Lower leg skin (tissue), 4 donors: ENCODE data around the gene TADA2B. TPM values are rescaled to one million over a fixed set of nuclear protein-coding genes. Genes with fewer than 3 reads are reported as not detected.

Experiments used
- DNase-seq, 2 donors: peaks; one replicate each; pipeline ENCODE4 v3.0.0-alpha.2; 2019; ENCODE audit warnings: low spot score in 2 of 2
- H3K4me3 ChIP-seq: fragments of 200-600 bp; sonication (generic); 2 replicates; pipeline ENCODE4 v1.5.1; 2017; ENCODE audit warnings: mild to moderate bottlenecking, low read depth; ENCODE audit not compliant: poor library complexity, severe bottlenecking
- CTCF ChIP-seq, 3 donors: fragments of 450-650 bp; IDR thresholded peaks; one replicate each; pipeline ENCODE4 v1.5.1; 2016; ENCODE audit warnings: antibody characterized with exemption in 3 of 3, mild to moderate bottlenecking in 3 of 3, moderate library complexity in 2 of 3
- POLR2A ChIP-seq, 2 donors: fragments of 450-650 bp; IDR thresholded peaks; one replicate each; pipeline ENCODE4 v1.6.1; 2016 to 2017; ENCODE audit warnings: antibody characterized with exemption in 2 of 2, mild to moderate bottlenecking in 1 of 2, moderate library complexity in 1 of 2
- WGBS, 2 donors: methylation state at CpG; one replicate each; pipeline ENCODE4 v1.1.5; 2018; 5-methylcytosine and 5-hydroxymethylcytosine counted together
- intact Hi-C: fragments of 100-400 bp; cut with DNase I; formaldehyde crosslinking; loops from one replicate; pipeline ENCODE4 v1.15.0; 2023; ENCODE audit warnings: low total_unique reads
- total RNA-seq, 4 donors: library from RNA; depleted of rRNA; stranded (reverse); fragments of >200 nt; gene quantifications; one replicate each; pipeline ENCODE4 v1.1.0, GENCODE V29; 2016

Gene TADA2B
- total RNA-seq, 4 donors from 2014 or later = 26.2 to 30.0 (median 27.2) TPM

GRCh38 chr4:7068279-7068842 is 25.2 kb downstream of the TADA2B start:
- peak overlapping the region; percentile 44 for H3K4me3 ChIP-seq
- WGBS, 2 donors = 0 to 1% methylated on average over 46 to 49 of the region's 50 CpGs
- DNase-seq = peak in 1 of 2 donors; percentile 100
- TF ChIP-seq CTCF (IDR thresholded peaks at IDR 0.05) = no peak
- no peak for TF ChIP-seq POLR2A (IDR thresholded peaks at IDR 0.05)
- intact Hi-C loops = loop anchor here (5.0 kb wide), 1 partner anchor 91 kb away; no protein-coding TSS in a partner anchor

DNA sequence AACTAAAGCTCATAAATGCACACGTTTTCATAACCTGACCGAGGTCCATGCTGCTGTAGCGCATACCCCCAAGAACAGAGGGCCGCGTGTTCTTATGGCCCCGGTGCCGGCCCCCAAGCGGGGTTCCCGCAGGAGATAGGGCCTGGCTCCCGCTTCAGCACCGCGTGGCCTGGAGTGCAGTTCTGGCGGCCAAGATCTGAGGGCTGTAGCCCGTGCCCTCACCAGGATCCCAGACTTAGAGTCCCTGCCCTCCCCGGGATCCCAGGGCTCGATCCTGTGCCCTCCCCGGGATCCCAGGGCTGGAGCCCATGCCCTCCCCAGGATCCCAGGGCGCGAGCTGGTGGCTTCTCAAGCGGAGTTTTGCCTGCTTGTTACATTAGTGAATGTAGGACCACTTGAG is 25.7 kb downstream of the TADA2B start:
- TF ChIP-seq CTCF (IDR thresholded peaks at IDR 0.05) = no peak
- no peak for TF ChIP-seq POLR2A (IDR thresholded peaks at IDR 0.05)
- no peak overlapping the region for H3K4me3 ChIP-seq

DNA sequence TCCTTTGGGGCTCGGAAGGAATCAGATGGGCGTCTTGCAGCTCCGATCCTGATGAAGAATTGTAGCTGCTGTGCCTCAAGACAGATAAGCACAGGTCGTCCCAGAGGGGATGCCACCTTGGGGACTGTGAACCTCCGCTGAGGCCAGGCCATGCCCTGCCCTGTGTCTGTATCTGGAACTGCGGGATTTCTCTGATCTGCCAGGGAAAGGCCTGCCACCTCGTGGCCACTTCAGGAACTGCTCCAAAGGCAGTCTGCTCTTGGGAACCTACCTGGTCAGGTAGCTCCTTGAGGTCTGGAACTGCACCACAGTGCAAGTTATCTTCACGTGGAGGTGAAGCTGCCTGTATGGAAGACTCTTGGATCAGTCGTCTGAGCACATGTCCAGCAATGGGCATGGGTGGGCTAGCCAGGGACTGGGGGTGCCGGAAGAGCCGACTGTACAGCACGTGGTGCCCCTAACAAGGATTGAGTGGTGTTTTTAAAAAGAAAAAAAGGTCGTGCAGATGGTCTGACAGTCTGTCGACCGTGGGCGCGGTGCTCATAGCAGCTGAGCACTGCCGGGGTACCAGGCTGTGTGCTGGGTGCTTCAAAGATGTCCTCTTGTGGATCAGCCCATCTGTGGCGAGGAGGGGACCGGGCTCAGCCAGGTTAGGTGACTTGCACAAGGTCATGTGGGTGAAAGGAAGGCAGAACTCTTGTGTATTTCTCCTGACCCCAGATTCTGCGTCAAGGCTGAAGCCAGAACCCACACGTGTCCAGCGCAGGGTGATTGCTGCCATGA is 27.7 kb downstream of the TADA2B start:
- WGBS, 2 donors = 40 to 41% methylated on average over 23 of the region's 23 CpGs
- peak in 1 of 3 donors; percentile 95 for TF ChIP-seq CTCF (IDR thresholded peaks at IDR 0.05)
- no peak for TF ChIP-seq POLR2A (IDR thresholded peaks at IDR 0.05)
- DNase-seq = peak; percentile 85 to 96
- no peak overlapping the region for H3K4me3 ChIP-seq
- intact Hi-C loops = loop anchor here (10.0 kb wide), 2 partner anchors 166 to 346 kb away; partner anchors contain the start of gene TBC1D14

More for the DNA sequence above, 25.7 kb downstream of the TADA2B start:
- DNase-seq = peak in 1 of 2 donors; percentile 85
- 10 to 18% methylated on average over 18 to 20 of the region's 20 CpGs for WGBS, 2 donors
- intact Hi-C loops = loop anchor here (5.0 kb wide), 1 partner anchor 92 kb away; no protein-coding TSS in a partner anchor

DNA sequence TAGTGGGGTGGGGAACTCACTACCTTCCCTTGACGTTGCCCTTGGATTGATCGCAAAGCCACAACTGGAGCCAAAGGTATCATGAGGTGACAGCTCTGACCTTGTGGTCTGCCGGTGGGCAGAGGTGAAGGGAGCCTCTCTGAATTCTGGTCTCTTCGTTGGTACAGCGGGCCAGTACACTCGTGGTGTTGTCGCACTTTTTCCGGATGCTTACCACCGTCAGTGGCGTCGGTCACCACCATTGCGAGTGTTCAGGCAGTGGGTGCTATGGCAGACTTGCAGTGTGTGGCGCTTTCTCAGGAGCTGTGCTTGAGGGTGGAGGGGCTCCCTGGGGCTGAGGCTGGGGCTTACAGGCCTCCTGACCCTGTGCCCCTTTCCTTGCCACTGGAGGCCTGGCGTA is 29.9 kb downstream of the TADA2B start:
- peak in 1 of 2 donors; percentile 72 for DNase-seq
- H3K4me3 ChIP-seq = no peak overlapping the region
- TF ChIP-seq POLR2A (IDR thresholded peaks at IDR 0.05) (no peak), CTCF (IDR thresholded peaks at IDR 0.05) (no peak)
- WGBS, 2 donors = 90 to 95% methylated on average over 14 of the region's 14 CpGs
- intact Hi-C loops = loop anchor here (10.0 kb wide), 2 partner anchors 168 to 348 kb away; partner anchors contain the start of gene TBC1D14

DNA sequence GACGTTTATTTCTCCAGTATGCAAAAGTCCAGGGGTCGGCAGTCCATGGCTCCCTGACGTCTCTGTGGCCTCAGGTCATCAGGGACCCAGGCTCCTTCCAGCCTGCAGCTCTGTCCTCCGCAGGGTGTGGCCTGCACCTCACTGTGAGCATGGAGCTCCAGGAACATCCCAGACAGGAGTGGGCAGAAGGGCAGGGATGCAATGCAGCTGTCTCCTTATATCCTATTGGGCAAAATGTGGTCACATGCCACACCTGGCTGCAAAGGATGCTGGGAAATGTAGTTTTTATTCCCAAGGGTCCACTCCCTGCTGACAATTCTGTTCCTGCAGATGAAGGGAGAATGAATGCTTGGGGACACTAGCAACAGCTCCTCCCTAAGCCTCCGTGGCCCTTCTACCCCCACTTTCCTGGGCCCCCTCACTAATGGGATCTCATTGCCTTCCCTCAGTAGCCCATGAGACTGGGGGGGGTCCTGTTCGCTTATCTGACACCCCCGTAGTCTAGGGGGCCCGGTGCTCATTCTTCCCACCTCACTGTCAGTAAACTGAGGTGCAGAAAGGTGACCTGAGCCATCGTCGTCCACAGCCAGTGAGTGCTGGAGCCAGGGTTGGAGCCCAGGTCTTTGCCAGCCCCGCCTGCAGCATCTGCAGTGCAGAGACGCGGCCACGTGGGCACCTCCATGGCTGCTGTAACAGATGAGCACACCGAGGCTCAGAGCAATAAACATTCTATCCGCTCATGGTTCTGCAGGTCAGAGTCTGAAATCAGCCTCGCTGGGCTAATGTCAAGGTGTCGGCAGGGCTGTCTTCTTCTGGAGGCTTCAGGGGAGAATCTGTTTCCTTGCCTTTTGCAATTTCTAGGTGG is 30.6 kb downstream of the TADA2B start:
- intact Hi-C loops = loop anchor here (10.0 kb wide), 2 partner anchors 169 to 349 kb away; partner anchors contain the start of gene TBC1D14
- no peak overlapping the region for H3K4me3 ChIP-seq
- TF ChIP-seq CTCF (IDR thresholded peaks at IDR 0.05) (no peak), POLR2A (IDR thresholded peaks at IDR 0.05) (no peak)
- WGBS, 2 donors = 73 to 75% methylated on average over 18 of the region's 18 CpGs
- peak in 1 of 2 donors; percentile 81 for DNase-seq
